Activated effector memory CD4-positive, alpha-beta T cell treated with anti-CD3 and anti-CD28 coated beads, Interleukin-2, amount 50 U/mL, for 16 hours (primary cell): ENCODE measurements around the gene RPL32.
"Not testable (repeated sequence)": the region's sequence is repeated elsewhere in the genome, so short reads cannot be mapped to it uniquely, and the experiment has no call there.

ENCODE experiments used
- DNase-seq: peaks from one replicate; pipeline ENCODE4 v3.0.0-alpha.2; 2020

Gene RPL32

DNA sequence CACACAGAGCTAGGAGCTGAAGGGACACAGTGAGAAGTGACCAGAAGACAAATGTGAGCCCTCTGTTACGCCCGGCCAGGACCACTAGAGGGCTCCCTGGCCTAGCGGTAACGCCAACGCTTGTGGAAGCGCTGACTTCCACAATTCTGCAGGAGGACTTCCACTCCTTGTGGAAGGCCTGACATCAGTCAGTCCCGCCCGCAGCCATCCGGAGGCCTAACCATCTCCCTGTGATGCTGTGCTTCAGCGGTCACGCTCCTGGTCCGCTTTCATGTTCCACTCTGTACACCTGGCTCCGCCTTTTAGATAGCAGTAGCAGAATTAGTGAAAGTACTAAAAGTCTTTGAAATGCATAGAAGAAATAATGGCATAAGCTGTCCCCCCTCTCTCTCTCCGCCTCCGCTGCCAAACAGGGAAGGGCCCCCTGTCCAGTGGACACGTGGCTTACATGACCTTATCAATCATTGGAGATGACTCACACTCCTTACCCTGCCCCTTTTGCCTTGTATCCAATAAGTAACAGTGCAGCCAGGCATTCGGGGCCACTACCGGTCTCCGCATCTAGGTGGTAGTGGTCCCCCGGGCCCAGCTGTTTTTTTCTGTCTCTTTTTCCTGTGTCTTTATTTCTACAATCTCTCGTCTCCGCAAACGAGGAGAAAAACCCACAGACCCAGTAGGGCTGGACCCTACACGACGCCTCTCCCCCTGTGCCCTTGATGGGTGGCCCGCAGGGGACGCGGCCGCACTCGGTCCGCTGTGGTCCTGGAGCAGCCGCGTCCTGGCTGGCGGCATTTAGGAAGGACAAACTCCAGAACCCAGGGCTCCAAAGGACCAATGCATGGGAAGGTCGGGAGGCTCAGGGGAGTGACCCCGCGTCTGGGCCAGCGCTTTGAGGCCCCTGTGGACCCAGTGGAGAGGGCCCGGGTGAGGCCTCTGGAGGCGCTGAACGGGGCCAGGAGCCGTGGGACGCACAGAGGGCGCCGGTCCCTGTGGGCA lies 27.0 kb upstream of the RPL32 start:
- peak; percentile 85 for DNase-seq

DNA sequence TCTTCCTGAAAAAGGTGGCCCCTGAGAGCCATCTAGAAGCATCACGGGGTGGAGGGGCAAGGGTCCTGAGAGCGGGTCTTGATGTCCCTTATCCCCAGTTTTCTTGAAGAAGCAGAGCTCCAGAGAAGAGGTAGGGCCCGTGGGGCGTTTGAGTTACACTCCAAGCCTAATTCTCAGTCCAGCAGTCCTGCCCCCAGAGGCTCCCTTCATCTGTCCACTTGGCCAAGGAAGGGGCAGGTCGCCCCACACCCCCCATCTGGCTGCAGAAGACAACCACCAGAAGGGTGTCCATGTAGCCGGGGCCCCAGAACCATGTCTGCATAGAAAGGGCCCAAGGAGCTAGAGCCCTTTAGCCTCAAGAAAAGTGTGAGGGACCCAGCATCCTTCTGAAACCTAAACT lies 25.5 kb upstream of the RPL32 start:
- DNase-seq = no peak

DNA sequence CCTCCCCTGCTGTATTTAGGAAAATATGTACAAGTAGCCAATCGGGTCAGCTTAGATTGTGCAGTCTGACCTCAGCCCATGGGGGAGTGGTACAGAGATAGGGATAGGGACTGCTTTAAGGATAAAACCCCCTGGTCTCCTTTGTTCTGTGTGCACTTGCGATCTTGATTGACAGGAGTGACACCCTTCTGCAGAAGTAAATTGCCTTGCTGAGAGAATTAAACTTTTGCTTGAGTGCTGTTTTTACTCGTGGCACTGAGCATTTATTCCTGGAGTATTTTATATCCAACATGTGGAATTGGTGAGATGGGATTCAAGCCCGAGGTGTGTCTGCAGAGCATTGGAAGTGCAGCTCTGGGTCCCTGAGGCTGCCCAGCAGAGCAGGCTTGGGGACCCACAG lies 23.9 kb upstream of the RPL32 start:
- DNase-seq = no peak

DNA sequence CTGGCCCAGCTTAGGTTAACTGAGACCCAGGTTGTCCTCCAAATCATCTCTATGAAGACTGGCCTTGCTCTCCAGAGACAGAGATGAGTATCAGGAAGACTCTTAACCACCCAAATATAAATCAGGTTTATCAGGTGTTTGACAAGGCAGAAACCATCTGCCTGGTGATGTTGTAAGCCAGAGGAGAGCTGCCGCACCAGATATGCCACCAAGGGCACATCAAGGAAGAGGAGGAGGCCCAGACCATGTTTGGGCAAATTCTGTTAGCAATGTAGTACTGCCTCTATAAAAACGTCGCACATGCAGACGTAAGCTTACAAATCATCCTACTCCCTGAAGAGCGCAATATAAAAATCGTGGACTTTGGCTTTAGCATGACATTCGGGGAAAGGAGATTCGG lies 21.0 kb upstream of the RPL32 start:
- DNase-seq = no peak

DNA sequence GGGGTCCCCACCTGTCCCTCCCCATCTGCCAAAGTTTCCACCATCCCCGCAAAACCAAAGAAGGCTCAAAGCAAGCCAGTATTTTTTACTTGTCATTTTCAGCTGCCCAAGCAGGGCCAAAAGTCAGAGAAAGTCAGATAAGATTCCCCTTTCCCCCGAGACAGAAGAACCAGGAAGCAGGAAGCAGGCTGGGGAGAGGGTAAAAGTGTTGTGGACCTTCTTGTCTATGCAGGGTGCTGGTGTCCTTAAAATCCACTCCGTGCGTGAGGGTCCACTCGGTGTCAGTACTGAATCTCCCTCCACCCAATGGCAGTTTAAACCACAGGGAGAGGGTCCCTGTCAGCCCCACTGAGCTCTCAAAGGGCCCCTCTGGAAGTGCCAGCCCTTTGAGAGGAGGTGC lies 20.2 kb upstream of the RPL32 start:
- no peak for DNase-seq

DNA sequence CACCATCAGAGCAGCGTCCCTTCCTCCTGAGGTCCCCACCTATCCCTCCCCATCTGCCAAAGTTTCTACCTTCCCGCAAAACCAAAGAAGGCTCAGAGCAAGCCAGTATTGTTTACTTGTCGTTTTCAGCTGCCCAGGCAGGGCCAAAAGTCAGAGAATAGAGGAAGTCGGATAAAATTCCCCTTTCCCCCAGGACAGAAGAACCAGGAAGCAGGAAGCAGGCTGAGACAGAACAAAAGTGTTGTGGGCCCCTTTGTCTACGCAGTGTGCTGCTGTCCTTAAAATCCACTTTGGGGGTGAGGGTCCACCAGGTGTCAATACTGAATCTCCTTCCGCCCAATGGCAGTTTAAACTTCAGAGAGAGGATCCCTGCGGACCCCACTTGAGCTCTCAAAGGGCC lies 18.5 kb upstream of the RPL32 start:
- no peak for DNase-seq

DNA sequence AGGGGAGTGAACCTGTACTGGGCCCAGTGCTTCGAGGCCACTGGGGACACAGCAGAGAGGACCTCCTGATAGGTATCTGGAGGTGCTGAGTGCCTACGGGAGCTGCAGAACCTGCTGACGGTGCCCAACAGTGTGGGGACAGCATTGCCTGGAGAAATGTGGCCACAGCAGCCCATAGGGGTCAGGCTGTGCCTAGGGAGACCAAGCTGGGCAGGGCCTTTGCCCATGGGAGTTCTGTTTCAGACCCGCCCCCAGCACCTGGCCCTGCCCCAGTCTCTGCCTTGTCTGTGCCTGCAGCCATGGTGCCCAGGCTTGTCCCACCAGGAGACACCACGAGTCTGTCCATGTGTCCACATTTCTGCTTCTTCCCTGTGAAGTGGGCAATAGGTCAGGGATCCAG lies 15.3 kb upstream of the RPL32 start:
- DNase-seq = no peak

DNA sequence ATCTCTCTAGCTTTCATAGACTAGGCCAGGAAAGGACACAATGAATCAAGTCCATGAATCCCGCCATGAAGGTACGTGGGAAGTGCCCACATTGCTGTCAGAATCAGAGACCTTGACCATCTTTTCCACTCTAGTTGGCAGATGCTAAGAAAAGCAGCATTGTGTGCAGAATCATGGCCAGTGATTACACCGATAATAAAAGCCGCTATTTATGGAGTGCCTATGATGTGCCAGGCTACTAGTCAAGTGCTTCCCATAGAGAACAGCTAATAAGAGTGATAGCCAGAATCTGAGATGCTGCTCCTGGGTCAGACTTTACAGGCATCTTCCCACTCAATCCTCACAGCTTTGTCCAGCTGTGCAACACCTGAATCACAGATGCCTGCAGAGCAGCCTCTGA lies 13.2 kb upstream of the RPL32 start:
- DNase-seq = no peak

DNA sequence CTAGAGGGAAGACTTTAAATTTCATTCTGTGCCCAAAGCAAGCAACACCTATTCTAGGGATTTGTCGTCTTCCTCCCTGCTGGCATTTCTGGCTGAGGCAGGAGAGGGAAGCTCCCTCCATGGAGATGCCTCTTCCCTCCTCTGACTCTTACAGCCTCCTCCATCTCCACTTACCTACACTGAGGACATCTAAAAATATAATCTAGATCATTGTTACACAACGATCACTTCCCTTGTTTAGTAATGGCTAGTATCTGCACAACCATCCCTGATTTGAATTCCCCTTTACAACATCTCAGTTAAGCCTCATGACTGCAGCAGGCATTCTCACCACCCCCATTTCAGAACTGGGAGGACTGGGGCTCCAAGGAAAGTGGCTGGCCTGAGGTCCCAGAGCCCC lies 12.5 kb upstream of the RPL32 start:
- DNase-seq = not testable (repeated sequence)

DNA sequence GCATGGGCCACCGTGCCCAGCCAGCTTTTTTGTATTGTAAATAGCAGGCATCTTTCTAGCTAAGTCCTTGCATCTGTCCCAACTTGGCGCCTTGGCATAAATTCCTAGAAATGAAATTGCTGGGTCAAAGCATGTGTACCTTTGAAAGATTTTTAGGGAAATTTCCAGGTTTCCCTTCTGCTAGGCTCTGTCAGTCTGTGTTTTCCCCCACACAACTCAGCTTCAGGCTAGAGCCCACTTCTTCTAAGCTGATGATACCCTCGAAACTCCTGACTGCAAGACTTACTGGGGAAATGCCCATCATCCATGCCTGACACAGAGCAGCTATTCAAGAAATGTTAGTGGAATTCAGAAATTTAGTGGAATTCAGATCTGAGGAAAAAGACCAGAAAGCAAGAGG lies 10.8 kb upstream of the RPL32 start:
- no peak for DNase-seq

DNA sequence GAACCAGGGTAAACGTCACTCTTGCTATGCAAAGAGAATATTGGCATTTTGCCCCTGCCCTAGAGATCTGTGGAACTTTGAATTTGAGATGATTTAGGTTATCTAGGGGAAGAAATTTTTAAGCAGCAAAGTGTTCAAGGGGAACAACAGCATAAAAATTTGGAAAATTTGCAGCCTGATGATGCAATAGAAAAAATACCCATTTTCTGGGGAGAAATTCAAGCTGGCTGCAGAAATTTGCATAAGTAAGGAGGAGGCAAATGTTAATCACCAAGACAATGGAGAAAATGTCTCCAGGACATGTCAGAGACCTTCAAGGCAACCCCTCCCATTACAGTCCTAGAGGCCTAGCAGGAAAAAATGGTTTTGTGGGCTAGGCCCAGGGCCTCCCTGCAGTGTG lies 4.4 kb upstream of the RPL32 start:
- DNase-seq = no peak

DNA sequence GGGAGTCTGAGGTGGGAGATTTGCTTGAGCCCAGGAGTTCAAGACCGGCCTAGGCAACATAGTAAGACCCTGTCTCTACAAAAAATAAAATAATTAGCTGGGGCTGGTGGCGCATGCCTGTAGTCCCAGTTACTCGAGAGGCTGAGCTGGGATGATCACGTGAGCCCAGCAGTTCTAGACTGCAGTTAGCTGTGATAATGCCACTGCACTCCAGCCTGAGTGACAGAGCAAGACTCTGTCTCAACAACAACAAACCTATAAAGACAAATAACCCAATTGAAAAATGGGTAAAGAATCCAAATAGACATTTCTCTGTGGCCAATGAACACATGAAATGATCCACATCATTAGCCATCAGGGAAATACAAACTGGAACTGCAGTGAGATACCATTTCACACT lies 1.1 kb upstream of the RPL32 start:
- no peak for DNase-seq

DNA sequence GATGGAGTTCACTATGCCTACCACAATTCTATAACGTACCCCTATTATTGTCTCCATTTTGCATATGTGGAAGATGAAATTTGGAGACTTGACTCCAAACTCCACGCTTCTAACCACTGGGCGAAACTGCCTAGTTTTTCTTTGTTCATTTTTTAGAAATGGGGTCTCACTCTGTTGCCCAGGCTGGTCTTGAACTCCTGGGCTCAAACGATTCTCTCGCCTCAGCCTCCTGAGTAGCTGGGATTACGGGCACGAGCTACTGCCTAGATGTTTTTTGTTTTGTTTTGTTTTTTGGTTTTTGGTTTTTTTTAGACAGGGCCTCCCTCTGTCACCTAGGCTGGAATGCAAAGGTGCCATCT lies 584 bp upstream of the RPL32 start:
- DNase-seq = no peak

DNA sequence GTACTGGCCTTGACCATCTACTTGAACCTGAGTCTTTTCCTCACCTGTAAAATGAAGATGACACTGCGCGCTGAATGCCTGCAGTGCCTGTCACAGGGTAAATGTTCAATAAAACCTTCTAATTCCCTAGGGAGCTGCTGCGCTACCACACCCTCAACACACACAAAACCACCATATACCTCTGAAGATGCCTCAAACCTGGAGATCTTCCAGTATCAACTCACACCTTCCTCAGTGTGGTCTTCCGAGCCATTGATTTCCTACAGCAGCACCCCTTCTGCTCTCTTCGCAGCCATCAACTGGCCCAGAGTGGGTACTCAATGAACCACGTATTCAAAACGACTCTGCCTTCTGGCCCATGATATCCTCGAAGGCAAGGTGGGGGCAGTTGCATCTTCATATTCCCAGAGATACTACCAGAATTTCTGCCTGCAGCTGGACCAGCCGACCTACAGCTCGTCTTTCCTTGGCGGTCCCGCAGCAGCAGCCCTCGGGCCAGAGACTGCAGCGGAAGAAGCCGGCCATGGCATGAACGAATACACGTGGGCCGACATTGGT lies 695 bp downstream of the RPL32 start:
- DNase-seq = no peak

DNA sequence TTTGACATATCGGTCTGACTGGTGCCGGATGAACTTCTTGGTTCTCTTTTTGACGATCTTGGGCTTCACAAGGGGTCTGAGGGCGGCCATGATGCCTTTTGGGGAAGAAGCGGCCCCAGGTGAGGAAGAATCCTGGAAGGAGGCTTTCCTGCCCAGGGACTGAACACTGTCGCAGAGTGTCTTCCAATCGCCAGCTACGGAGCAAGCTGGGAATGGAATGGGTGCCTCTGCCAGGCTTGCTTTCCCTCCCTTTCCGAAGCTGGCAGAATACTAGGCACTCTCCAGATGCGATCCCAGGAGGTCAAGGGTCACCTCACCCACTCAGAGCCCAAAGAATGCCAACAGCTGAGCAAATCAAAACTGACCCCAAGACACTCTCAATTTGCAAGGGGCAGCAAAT lies 1.2 kb downstream of the RPL32 start:
- DNase-seq = not testable (repeated sequence)

DNA sequence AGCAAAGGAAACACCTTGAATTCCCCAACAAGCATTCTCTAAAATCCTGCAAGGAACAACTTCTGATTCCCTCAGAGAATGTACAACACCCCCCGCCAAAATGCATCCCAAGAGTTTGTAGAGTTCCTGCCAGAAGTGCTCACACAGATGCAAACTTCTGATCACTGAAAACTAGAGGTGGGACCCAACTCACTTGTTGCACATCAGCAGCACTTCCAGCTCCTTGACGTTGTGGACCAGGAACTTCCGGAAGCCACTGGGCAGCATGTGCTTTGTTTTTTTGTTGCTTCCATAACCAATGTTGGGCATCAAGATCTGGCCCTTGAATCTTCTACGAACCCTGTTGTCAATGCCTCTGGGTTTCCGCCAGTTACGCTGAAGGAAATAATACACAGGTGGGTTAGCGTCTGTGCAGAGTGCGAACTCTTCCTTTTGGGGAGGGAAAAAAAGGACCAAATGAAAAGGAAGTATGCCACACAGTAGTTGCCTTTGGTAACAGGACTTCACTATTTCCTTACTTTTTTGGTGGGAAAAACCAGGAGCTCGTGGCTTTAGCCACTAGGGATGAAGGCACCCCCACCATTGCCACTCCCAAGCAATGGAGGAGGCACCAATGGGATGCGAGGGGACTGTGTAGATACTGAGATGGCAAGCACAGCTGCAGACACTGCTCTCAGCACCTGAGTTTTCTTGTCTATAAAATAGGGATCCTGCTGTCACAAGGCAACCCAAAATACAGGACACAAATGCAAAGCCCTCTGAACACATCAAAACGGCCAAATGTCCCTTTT lies 2.0 kb downstream of the RPL32 start:
- DNase-seq = no peak

DNA sequence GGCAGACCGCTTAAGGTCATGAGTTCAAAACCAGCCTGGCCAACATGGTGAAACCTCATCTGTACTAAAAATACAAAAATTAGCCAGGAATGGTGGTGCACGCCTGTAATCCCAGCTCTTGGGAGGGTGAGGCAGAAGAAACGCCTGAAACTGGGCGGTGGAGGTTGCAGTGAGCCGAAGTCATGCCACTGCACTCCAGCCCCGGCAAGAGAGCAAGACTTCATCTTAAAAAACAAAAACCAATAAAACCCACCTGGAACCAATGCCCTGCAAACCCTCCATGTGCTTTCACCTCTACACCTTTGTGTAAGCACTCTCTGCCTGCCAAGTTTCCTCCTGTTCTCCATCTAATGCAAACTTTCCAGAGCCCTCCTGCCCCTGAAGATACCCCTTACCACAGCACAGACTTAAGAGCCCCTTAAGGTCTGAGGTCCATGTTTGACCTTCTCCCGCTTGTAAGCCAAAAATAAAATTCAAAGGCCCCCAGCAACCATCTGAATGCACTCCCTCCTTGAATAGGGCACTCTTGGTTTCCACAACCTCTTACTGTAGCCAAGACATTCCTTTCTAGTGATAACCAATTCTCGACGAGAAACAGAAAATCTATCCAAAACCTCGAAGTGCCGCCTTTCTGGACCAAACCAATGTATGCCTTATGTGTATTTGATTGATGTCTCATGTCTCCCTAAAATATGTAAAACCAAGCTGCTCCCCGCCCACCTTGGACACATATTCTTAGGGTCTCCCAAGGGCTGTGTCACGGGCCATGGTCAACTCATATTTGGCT lies 3.0 kb downstream of the RPL32 start:
- no peak for DNase-seq

DNA sequence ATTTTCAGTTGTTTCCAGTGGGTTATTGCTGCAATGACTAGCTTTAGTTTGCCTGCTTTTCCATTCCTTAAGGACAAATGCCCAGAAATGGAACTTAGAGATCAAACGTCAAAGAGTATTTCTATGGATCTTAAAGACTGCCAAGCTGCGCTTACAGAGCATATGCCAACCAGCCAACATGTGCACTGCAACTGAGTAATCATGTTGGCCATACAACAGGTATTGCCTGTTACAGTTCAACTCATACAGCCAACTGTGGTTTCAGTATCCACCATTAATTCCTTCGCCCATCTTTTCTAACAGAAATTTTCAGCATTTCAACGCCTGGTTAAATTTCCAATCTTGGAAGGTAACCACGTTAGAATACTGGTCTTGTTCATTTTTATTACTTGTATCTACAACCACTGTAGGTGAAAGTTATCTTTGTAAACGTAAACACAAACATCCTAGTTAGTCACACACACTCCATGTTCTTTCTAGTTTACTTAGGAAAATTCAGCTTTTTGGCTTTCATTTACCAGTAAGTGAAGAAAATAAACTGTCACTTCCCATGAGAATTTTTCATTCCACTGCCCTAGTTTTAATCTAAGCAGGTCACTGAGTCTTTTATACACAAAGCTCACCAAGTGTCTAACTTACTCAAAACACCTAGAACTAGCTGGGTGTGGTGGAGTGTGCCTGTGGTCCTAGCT lies 3.9 kb downstream of the RPL32 start:
- no peak for DNase-seq

DNA sequence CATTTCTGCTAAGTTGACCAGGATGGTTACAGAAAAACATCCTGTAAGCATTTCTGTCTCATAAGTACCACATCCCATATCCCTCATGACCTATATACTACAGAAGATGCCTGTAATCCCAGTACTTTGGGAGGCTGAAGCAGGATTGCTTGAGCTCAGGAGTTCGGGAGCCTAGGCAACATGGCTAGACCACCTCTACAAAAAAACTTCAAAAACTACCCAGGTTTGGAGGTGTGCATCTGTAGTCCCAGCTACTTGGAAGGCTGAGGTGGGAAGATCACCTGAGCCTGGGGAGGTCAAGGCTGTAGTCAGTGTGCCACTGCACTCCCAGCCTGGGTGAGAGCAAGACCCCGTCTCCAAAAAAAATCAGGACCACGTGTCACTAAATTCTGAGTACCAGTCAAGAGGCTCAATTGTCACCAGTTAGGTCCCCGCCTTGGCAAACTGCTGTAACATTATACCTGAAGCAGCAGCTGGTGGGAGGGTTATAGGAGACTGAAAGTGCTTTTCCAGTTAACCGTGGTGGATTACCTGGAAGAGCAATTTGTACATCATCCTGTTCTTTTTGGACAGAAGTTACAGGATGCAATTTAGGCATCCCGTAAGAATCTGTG lies 6.2 kb downstream of the RPL32 start:
- DNase-seq = no peak

DNA sequence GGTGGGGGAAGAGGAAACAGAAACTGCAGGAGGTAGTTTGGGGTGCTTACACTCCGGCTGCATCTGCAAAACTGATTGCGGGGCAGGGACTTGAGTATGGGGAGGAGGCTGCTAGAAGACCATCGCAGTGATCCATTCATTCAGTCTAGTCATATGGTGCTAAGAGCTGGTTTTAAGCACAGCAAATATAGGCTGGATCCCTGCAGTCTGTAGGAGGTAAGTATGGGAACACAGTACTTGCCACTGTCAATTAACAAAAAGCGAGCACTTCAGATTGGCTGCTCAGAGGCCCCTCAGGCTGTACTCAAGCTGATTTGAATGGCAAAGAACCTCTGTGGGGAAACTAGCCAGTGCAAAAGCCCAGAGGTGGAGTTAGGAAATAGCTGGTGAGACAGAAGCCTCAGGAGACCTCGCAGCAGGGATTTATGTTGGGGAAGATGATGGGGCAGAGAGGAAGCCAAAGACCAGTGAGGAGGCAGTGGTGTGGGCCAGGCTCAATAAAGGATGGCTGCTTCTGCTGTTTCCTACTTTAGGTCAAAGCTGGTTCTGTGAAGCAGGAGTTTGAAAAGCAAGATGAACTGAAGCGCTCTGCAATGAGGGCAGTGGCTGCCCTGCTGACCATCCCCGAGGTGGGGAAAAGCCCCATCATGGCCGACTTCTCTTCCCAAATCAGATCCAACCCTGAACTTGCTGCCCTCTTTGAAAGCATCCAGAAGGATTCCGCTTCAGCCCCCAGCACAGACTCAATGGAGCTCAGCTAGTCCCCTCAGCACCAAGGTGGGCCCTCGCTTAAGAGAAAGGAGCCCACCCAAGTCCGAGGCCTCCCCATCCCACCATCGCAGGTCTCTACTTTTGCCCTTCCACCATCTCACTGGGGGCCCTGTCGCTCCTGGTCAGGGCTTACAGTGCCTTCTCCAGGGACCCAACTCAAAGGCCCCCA lies 7.9 kb downstream of the RPL32 start:
- no peak for DNase-seq
